ENCODE data around the gene C5orf47. TPM values are rescaled to one million over a fixed set of nuclear protein-coding genes. Genes with fewer than 3 reads are reported as not detected.
"Not testable (repeated sequence)": the region's sequence is repeated elsewhere in the genome, so short reads cannot be mapped to it uniquely, and the experiment has no call there.

C5orf47 gene
- total RNA-seq, 4 donors from 2014 or later = not detected

DNA sequence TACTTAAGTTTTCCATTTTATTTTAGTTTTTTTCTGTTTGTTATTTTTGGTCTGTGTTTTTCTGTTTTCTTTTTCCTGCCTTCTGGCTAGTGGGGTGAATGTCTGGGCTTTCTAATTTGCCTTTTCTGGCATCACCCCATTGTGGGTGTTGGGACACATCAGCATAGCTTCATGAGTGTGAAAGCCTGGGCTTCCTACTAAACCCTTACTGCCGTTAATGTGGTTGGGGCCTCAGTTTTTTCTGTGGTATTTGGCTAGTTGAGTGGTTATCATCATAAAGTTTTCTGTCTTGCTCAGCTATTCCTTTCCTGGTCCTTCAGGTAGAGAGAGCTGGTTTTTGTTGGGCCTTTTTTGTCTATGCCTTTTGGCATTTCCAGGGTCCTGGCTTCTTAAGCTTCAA is 21.4 kb downstream of the C5orf47 start:
- intact Hi-C loops (cut with DNase I) = no loop called here
- H3K4me1 ChIP-seq = no peaks in the 10 kb centered on the region
- TF ChIP-seq, protein P1, sequence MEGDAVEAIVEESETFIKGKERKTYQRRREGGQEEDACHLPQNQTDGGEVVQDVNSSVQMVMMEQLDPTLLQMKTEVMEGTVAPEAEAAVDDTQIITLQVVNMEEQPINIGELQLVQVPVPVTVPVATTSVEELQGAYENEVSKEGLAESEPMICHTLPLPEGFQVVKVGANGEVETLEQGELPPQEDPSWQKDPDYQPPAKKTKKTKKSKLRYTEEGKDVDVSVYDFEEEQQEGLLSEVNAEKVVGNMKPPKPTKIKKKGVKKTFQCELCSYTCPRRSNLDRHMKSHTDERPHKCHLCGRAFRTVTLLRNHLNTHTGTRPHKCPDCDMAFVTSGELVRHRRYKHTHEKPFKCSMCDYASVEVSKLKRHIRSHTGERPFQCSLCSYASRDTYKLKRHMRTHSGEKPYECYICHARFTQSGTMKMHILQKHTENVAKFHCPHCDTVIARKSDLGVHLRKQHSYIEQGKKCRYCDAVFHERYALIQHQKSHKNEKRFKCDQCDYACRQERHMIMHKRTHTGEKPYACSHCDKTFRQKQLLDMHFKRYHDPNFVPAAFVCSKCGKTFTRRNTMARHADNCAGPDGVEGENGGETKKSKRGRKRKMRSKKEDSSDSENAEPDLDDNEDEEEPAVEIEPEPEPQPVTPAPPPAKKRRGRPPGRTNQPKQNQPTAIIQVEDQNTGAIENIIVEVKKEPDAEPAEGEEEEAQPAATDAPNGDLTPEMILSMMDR (IDR thresholded peaks at IDR 0.05) = no peak
- TF ChIP-seq POLR2A (IDR thresholded peaks at IDR 0.05) = no peak
- H3K9me3 ChIP-seq = no peaks in the 10 kb centered on the region
- WGBS, 2 donors = 70 to 73% methylated on average over 1 of the region's 1 CpG
- DNase-seq = no peak
- H3K27ac ChIP-seq = no peak overlapping the region
- H3K36me3 ChIP-seq = no peaks in the 10 kb centered on the region
- H3K27me3 ChIP-seq = peaks cover 0 to 7% (median 0%) of the 10 kb centered on the region in 4 donors
- no peak overlapping the region for H3K4me3 ChIP-seq

DNA sequence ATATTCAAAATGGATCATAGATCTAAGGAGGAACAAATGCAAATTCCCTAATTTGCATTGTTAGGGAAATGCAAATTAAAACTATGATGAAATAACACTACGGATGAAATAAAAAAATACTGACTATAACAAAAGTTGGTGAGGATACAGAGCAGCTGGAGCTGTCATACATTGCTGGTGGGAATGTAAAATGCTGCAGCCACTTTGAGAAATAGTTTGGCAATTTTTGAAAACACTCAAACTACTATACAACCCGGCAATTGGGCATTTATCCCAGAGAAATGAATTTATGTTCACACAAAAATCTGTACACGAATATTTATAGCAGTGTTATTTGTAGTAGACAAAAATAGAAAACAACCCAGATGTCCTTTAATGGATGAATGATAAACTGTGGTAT is 22.5 kb downstream of the C5orf47 start:
- DNase-seq = no peak
- Histone ChIP-seq H3K4me3 (no peak overlapping the region), H3K4me1 (no peaks in the 10 kb centered on the region), H3K36me3 (no peaks in the 10 kb centered on the region), H3K9me3 (no peaks in the 10 kb centered on the region), H3K27me3 (peaks cover 0 to 2% (median 0%) of the 10 kb centered on the region in 4 donors), H3K27ac (no peak overlapping the region)
- intact Hi-C loops (cut with DNase I) = no loop called here
- WGBS, 2 donors = 35 to 47% methylated on average over 3 of the region's 3 CpGs
- TF ChIP-seq, protein P1 (IDR thresholded peaks at IDR 0.05) = no peak
- no peak for TF ChIP-seq POLR2A (IDR thresholded peaks at IDR 0.05)

DNA sequence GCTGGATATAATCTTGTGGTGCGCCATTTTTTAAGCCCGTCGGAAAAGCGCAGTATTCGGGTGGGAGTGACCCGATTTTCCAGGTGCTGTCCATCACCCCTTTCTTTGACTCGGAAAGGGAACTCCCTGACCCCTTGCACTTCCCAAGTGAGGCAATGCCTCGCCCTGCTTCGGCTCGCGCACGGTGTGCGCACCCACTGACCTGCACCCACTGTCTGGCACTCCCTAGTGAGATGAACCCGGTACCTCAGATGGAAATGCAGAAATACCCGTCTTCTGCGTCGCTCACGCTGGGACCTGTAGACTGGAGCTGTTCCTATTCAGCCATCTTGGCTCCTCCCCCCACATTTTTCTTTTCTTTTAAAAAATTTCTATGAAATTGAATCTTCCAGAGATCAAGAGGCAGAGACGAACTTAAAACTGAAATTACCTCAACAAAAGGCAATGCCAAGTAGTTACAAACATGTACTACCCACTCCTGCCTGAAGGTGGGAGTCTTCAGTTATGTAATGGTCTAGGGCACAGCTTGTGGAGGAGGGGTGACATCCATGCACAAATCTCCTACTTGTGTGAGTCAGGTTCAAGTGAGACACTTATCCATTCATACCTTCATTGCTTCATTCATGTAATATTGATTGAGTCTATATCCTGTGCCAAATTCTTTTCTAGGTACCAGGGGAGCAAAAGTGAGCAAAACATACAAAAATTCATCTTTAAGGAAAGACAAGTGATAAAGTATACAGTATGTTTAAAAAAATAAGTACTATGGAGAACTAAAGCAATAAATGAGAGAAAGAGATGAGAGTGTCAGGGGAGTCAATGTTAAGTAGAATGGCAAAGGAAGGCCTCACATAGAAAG is 31.3 kb downstream of the C5orf47 start:
- H3K9me3 ChIP-seq; H3K27ac ChIP-seq; H3K4me1 ChIP-seq; H3K4me3 ChIP-seq; intact Hi-C loops (cut with DNase I); H3K36me3 ChIP-seq; DNase-seq: not testable (repeated sequence)
- TF ChIP-seq, protein P1 (IDR thresholded peaks at IDR 0.05) = peak in 5 of 6 experiments; percentile 25 to 67 (median 36)
- WGBS, 2 donors = 56 to 82% methylated on average over 3 to 9 of the region's 19 CpGs
- peaks cover 0 to 23% (median 0%) of the 10 kb centered on the region in 4 donors for H3K27me3 ChIP-seq

DNA sequence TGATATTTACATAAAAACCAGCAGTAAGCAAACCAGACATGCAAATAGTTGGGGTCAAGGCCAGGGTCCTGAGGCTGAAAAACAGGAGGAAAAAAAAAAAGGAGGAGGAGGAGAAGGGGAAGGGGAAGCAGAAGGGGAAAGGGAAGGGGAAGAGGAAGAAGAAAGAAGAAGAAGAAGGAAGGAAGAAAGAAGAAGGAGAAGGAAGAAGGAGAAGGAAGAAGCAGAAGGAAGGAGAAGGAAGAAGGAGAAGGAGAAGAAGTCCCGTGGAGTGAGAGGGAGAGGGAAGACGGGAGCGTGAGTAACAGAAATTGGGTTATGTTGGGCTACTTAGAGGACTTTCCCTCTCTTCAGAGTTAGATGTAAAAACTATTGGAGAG is 31.9 kb downstream of the C5orf47 start:
- intact Hi-C loops (cut with DNase I) = no loop called here
- Histone ChIP-seq H3K4me1 (no peaks in the 10 kb centered on the region), H3K36me3 (no peaks in the 10 kb centered on the region), H3K4me3 (no peak overlapping the region), H3K27me3 (peaks cover 0 to 23% (median 0%) of the 10 kb centered on the region in 4 donors), H3K9me3 (no peaks in the 10 kb centered on the region), H3K27ac (no peak overlapping the region)
- WGBS, 2 donors = 69 to 82% methylated on average over 3 of the region's 3 CpGs
- no peak for TF ChIP-seq POLR2A (IDR thresholded peaks at IDR 0.05)
- TF ChIP-seq, protein P1 (IDR thresholded peaks at IDR 0.05) = no peak
- no peak for DNase-seq

DNA sequence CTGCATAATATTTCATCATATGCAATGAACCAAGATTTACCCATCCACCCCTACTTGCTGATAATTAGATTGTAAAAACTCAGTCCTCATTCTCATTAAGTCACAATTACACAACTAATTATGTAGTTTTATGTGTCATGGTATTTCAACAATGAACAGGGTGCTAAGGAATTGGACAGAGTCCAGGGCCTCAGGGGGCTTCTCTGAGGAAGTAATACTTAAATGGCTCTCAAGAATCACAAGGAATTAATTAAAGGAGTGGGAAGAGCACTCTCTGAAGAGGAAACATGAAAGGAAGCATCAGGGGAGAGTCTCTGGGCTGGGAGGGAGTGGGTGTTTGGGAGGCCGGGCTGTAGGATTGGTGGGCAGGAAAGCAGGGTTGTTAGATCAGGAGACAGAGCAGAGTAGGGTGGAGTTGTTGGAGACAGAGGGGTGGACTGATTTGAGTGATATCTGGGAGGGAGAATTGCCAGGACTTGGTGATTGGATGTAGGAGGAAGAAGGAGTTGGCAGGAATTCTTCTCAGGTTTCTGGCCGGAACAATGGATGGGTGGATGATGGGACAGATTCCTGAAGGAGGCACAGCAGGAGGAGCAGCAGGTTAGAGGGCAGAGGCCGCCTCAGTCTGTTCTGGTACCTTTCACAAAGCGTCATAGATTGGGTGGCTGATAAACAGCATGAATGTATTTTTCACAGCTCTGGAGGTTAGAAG is 33.6 kb downstream of the C5orf47 start:
- Histone ChIP-seq H3K4me1 (no peaks in the 10 kb centered on the region), H3K27ac (no peak overlapping the region), H3K4me3 (no peak overlapping the region), H3K36me3 (no peaks in the 10 kb centered on the region), H3K27me3 (peaks cover 0 to 23% (median 0%) of the 10 kb centered on the region in 4 donors), H3K9me3 (no peaks in the 10 kb centered on the region)
- DNase-seq = no peak
- intact Hi-C loops (cut with DNase I) = no loop called here
- WGBS, 2 donors = 42 to 63% methylated on average over 4 of the region's 4 CpGs
- no peak for TF ChIP-seq POLR2A (IDR thresholded peaks at IDR 0.05)
- TF ChIP-seq, protein P1 (IDR thresholded peaks at IDR 0.05) = no peak

Data from esophagus squamous epithelium (tissue), 5 donors.